ENCODE measurements around the gene EHMT1.
A peak's percentile ranks its signal among the peaks of the same experiment; 100 is the strongest.

Gene EHMT1

DNA sequence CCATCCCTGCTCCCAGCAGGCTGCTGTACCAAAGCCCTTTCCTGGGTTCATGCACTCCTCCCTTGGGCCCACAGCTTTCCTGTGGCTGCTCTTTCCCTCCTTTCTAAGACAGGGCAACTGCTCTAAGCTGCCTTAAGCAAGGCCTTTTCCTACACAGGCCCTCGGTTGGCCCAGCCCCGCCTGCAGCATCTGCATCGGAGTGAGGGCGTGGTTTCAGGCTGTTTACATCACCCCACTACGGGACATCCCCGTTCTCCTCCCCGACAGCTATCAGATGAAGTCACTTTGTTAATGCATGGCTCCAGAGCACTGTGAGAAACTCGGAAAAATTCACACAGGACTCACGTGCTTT, 43.5 kb upstream of the EHMT1 start:
- H3K36me3 ChIP-seq (ENCODE audit: control insufficient read depth, insufficient read depth, low read length) = no peaks in the 10 kb centered on the region
- H3K27me3 ChIP-seq (ENCODE audit: control insufficient read depth, insufficient read depth, low read length) = no peaks in the 10 kb centered on the region
- no peak overlapping the region for H3K27ac ChIP-seq
- H3K4me1 ChIP-seq = no peaks in the 10 kb centered on the region
- H2AFZ ChIP-seq = no peak overlapping the region
- no peak overlapping the region for H3K9ac ChIP-seq
- TF ChIP-seq, protein P1, sequence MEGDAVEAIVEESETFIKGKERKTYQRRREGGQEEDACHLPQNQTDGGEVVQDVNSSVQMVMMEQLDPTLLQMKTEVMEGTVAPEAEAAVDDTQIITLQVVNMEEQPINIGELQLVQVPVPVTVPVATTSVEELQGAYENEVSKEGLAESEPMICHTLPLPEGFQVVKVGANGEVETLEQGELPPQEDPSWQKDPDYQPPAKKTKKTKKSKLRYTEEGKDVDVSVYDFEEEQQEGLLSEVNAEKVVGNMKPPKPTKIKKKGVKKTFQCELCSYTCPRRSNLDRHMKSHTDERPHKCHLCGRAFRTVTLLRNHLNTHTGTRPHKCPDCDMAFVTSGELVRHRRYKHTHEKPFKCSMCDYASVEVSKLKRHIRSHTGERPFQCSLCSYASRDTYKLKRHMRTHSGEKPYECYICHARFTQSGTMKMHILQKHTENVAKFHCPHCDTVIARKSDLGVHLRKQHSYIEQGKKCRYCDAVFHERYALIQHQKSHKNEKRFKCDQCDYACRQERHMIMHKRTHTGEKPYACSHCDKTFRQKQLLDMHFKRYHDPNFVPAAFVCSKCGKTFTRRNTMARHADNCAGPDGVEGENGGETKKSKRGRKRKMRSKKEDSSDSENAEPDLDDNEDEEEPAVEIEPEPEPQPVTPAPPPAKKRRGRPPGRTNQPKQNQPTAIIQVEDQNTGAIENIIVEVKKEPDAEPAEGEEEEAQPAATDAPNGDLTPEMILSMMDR (IDR thresholded peaks at IDR 0.05) = no peak
- peaks cover 14% of the 10 kb centered on the region for H3K79me2 ChIP-seq
- H3K9me3 ChIP-seq (ENCODE audit: control insufficient read depth, low read length) = no peaks in the 10 kb centered on the region
- no peak overlapping the region for H3K4me2 ChIP-seq (ENCODE audit: low read length)
- no peak overlapping the region for H3K4me3 ChIP-seq (ENCODE audit: low read depth, low read length)

DNA sequence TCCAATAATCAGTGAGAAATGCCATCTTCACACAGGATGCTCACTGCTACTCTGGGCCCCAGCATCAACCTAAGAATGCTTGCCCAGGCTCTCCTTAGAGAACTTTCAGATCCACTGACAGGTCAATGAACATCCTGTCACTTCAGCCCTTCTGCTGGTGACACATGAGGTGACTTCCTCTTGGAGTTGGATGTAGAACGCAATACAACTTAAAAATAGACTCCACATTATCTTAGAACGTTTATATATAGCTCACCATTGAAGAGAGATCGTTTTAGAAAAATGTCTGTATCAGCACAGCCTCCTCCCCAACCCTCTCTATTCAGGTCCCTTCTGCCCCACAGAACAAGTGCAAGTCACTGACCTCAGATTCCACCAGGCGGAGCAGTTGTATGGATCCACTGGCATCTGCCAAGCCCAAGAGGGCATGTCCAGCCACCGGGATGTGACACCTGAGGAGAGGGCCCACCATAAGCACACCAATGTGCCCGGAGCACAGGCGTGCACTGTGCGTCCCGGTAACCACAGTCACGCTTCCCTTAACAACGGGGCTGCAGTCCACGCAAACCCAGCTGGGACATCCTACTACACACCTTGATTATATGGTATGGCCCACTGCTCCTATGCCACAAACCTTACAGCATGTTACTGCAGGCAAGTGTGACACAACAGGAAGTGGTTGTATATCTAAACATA, 42.9 kb upstream of the EHMT1 start:
- Histone ChIP-seq H3K4me1 (no peaks in the 10 kb centered on the region), H3K27me3 (ENCODE audit: control insufficient read depth, insufficient read depth, low read length) (no peaks in the 10 kb centered on the region), H3K4me2 (ENCODE audit: low read length) (no peak overlapping the region), H3K79me2 (peaks cover 14% of the 10 kb centered on the region), H3K9ac (no peak overlapping the region), H2AFZ (no peak overlapping the region), H3K27ac (no peak overlapping the region), H3K4me3 (ENCODE audit: low read depth, low read length) (no peak overlapping the region), H3K9me3 (ENCODE audit: control insufficient read depth, low read length) (no peaks in the 10 kb centered on the region), H3K36me3 (ENCODE audit: control insufficient read depth, insufficient read depth, low read length) (no peaks in the 10 kb centered on the region)
- TF ChIP-seq, protein P1 (IDR thresholded peaks at IDR 0.05) = no peak

DNA sequence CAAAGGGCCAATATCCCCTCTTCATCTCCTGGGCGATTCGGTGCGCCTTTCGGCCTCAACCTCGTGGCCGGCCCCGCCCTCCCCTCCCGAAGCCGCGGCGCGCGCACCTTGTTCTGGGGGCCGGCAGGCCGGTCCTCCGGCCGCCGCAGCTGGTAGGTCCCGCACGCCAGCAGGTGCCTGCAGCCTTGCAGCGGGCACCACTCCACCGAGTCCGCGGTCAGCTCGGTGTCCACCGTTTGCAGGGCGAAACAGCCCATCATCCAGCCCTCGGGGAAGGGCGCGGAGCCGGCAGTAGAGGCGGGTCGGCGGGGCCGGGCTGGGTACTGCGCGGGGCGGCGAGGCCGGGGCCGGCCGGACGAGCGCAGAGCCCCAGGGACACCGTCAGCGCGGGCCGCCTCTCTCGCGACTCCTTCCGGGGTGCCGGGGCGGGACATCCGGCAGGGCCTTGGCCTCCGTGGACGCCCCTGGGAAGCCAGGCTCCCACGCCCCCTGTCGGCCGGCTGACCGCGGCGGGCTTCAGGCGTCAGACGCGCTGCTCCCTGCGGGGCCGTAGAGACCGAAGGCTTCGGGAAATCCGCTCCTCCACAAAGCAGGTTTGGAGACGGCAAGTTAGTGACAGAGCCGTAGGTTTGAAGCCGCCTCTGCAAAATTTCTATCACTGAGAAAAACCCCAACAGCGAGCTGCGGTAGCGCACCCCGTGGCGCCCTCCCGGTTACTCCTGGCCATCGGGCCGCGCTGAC, 40.1 kb upstream of the EHMT1 start, which contains the start of gene DPH7:
Gene DPH7, minus strand, starts transcription at position 408 of the 741 bp plus-strand sequence. Its CDS starts 148 bp downstream, at position 260.
- H3K4me1 ChIP-seq = no peaks in the 10 kb centered on the region
- H2AFZ ChIP-seq = peak within 1 kb of the TSS; percentile 85
- H3K36me3 ChIP-seq (ENCODE audit: control insufficient read depth, insufficient read depth, low read length) = no peaks in the 10 kb centered on the region
- H3K79me2 ChIP-seq = peaks cover 8% of the 10 kb centered on the region
- TF ChIP-seq, protein P1 (IDR thresholded peaks at IDR 0.05) = peak; percentile 82
- H3K4me2 ChIP-seq (ENCODE audit: low read length) = peak within 1 kb of the TSS; percentile 90
- no peaks in the 10 kb centered on the region for H3K27me3 ChIP-seq (ENCODE audit: control insufficient read depth, insufficient read depth, low read length)
- H3K27ac ChIP-seq = peak within 1 kb of the TSS; percentile 61
- H3K9ac ChIP-seq = peak within 1 kb of the TSS; percentile 33
- peak within 1 kb of the TSS; percentile 93 for H3K4me3 ChIP-seq (ENCODE audit: low read depth, low read length)
- H3K9me3 ChIP-seq (ENCODE audit: control insufficient read depth, low read length) = no peaks in the 10 kb centered on the region

DNA sequence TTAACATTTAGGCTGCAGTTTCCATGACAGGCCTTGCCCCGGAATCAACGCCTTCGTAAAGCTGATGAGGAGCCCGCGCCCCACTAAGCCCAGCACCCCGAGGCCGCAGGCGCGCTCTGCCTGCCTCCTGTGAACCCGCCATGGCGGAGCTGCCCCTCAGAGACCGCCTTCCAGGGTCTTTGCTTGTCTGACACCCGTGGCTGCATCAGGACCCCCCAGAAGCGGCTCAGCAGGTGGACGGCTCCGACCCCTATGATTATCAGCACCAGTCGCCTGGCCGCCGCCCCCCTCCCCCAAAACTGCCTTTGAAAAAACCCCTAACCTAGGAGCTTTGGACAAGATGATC, 39.6 kb upstream of the EHMT1 start:
- Histone ChIP-seq H3K4me3 (ENCODE audit: low read depth, low read length) (peak overlapping the region; percentile 93), H3K4me1 (no peaks in the 10 kb centered on the region), H3K27ac (no peak overlapping the region), H2AFZ (peak overlapping the region; percentile 84), H3K9ac (no peak overlapping the region), H3K79me2 (peaks cover 8% of the 10 kb centered on the region), H3K9me3 (ENCODE audit: control insufficient read depth, low read length) (no peaks in the 10 kb centered on the region), H3K27me3 (ENCODE audit: control insufficient read depth, insufficient read depth, low read length) (no peaks in the 10 kb centered on the region), H3K36me3 (ENCODE audit: control insufficient read depth, insufficient read depth, low read length) (no peaks in the 10 kb centered on the region), H3K4me2 (ENCODE audit: low read length) (peak overlapping the region; percentile 71)
- TF ChIP-seq, protein P1 (IDR thresholded peaks at IDR 0.05) = no peak
